BJ (cell line): ENCODE results near the gene DDC. TPM values are rescaled to one million over a fixed set of nuclear protein-coding genes. Genes with fewer than 3 reads are reported as not detected.

Source experiments
- CTCF ChIA-PET: fragments of 350-600 bp; formaldehyde crosslinking; extraction: SDS; loops from one replicate; lab custom pipeline; 2021; ENCODE audit warnings: antibody characterized with exemption, inconsistent platforms; lab: Yijun Ruan, JAX
- POLR2A ChIA-PET: fragments of 300-600 bp; sonication (Branson Sonifier 250); formaldehyde crosslinking; extraction: SDS; loops from one replicate; lab custom pipeline; 2021; ENCODE audit warnings: antibody characterized with exemption; lab: Charles Lee
- DNase-seq: peaks from one replicate; pipeline ENCODE4 v3.0.0-alpha.2; 2011; ENCODE audit warnings: low read depth
- H3K27me3 ChIP-seq: 2 replicates; pipeline ENCODE4 v1.6.0; 2011; ENCODE audit warnings: low read length; ENCODE audit not compliant: control insufficient read depth, insufficient read depth
- H3K36me3 ChIP-seq: 2 replicates; pipeline ENCODE4 v1.5.1; 2011; ENCODE audit warnings: low read length; ENCODE audit not compliant: control insufficient read depth, insufficient read depth
- H3K4me3 ChIP-seq: 2 replicates; pipeline ENCODE4 v1.5.1; 2011; ENCODE audit warnings: low read depth, mild to moderate bottlenecking, control low read depth, low read length
- CTCF ChIP-seq: IDR thresholded peaks from 2 replicates; pipeline ENCODE4 v1.5.1; 2011; ENCODE audit warnings: low read depth, mild to moderate bottlenecking, control low read depth, inconsistent platforms, low read length, moderate library complexity; ENCODE audit not compliant: insufficient read depth
- polyA plus RNA-seq: library from polyadenylated mRNA; depleted of rRNA; stranded (reverse); fragments of >200 nt; gene quantifications from 2 replicates; pipeline ENCODE4 v1.2.3, GENCODE V29; 2011

DDC gene
- polyA plus RNA-seq, 1 experiment = not detected

- Histone ChIP-seq H3K27me3 (no peaks in the 10 kb centered on the region), H3K36me3 (peaks cover 10% of the 10 kb centered on the region), H3K4me3 (no peak overlapping the region)
- no peak for TF ChIP-seq CTCF
- ChIA-PET CTCF (interaction anchor here (1.2 to 2.1 kb wide), 4 partner anchors 9 to 567 kb away, joined by 3 to 5 read pairs (median 4); no protein-coding TSS in a partner anchor), POLR2A (interaction anchor here (0.6 kb wide), 1 partner anchor 196 kb away, joined by 4 read pairs; no protein-coding TSS in a partner anchor)
- no peak for DNase-seq
Observed at GRCh38 chr7:50594136-50594535, 28.9 kb upstream of the DDC start.

GRCh38 chr7:50592940-50593339 is 27.7 kb upstream of the DDC start:
- Histone ChIP-seq H3K27me3 (no peaks in the 10 kb centered on the region), H3K36me3 (peaks cover 8% of the 10 kb centered on the region), H3K4me3 (no peak overlapping the region)
- ChIA-PET CTCF (interaction anchor here (0.6 to 2.1 kb wide), 3 partner anchors 15 to 576 kb away, joined by 3 to 5 read pairs (median 3); no protein-coding TSS in a partner anchor), POLR2A (no interaction called here)
- DNase-seq = no peak
- TF ChIP-seq CTCF = no peak

- POLR2A ChIA-PET = no interaction called here
- TF ChIP-seq CTCF = no peak
- Histone ChIP-seq H3K36me3 (peaks cover 6% of the 10 kb centered on the region), H3K4me3 (no peak overlapping the region), H3K27me3 (no peaks in the 10 kb centered on the region)
- DNase-seq = no peak
- CTCF ChIA-PET = no interaction called here
Observed at GRCh38 chr7:50591480-50592438, 26.6 kb upstream of the DDC start.

GRCh38 chr7:50591098-50591479 is 25.9 kb upstream of the DDC start:
- CTCF ChIA-PET = interaction anchor here (1.5 kb wide), 1 partner anchor 8 kb away, joined by 5 read pairs; no protein-coding TSS in a partner anchor
- Histone ChIP-seq H3K4me3 (no peak overlapping the region), H3K36me3 (peaks cover 6% of the 10 kb centered on the region), H3K27me3 (no peaks in the 10 kb centered on the region)
- no peak for DNase-seq
- TF ChIP-seq CTCF = no peak
- POLR2A ChIA-PET = no interaction called here

- POLR2A ChIA-PET = no interaction called here
- Histone ChIP-seq H3K4me3 (no peak overlapping the region), H3K36me3 (peaks cover 6% of the 10 kb centered on the region), H3K27me3 (no peaks in the 10 kb centered on the region)
- DNase-seq = no peak
- TF ChIP-seq CTCF = no peak
- CTCF ChIA-PET = interaction anchor here (0.6 to 1.5 kb wide), 2 partner anchors 8 to 116 kb away, joined by 3 to 5 read pairs; no protein-coding TSS in a partner anchor
Observed at GRCh38 chr7:50590535-50590934, 25.3 kb upstream of the DDC start.
